Measurements from ENCODE around the gene CADPS2. TPM values are rescaled to one million over a fixed set of nuclear protein-coding genes. Genes with fewer than 3 reads are reported as not detected.
A peak's percentile ranks its signal among the peaks of the same experiment; 100 is the strongest.

CADPS2 gene
- total RNA-seq, 1 donor from 2014 or later, result 19.1 TPM

- H3K4me3 ChIP-seq, result peak overlapping the region; percentile 92
- peaks cover 62% of the 10 kb centered on the region for H3K27me3 Mint-ChIP-seq (ENCODE audit: insufficient read depth, low read depth)
- H4K20me1 ChIP-seq (ENCODE audit: low read depth), result peaks cover 84% of the 10 kb centered on the region
- H3K4me1 Mint-ChIP-seq, result peaks cover 29% of the 10 kb centered on the region
- peak overlapping the region; percentile 62 for H3K4me3 Mint-ChIP-seq
- H3F3A ChIP-seq (ENCODE audit: low read depth), result peaks cover 97% of the 10 kb centered on the region
- H3K36me3 ChIP-seq, result peaks cover 21% of the 10 kb centered on the region
- H3K9ac ChIP-seq, result peak overlapping the region; percentile 55
- peaks cover 100% of the 10 kb centered on the region for H3K79me2 ChIP-seq (ENCODE audit: low read depth)
- peaks cover 20% of the 10 kb centered on the region for H3K4me1 ChIP-seq
- no peak overlapping the region for H2AFZ ChIP-seq (replicated peaks)
- TF ChIP-seq EZH2 (IDR thresholded peaks at IDR 0.05) (no peak), EZH2phosphoT487 (IDR thresholded peaks at IDR 0.05) (no peak), CTCF (IDR thresholded peaks at IDR 0.05) (no peak)
- H3K27ac ChIP-seq, result peak overlapping the region; percentile 96
- peak overlapping the region; percentile 98 for H3K4me2 ChIP-seq
- H3K9me3 Mint-ChIP-seq, result peaks cover 5% of the 10 kb centered on the region
- no peaks in the 10 kb centered on the region for H3K9me3 ChIP-seq (ENCODE audit: low read depth)
- no peak for DNase-seq (ENCODE audit: low spot score)
- no peak overlapping the region for H3K27ac Mint-ChIP-seq
- peaks cover 14% of the 10 kb centered on the region for H3K36me3 Mint-ChIP-seq
- H3K27me3 ChIP-seq, result no peaks in the 10 kb centered on the region
Measured at GRCh38 chr7:122302761-122303530, 583.3 kb downstream of the CADPS2 start.

GRCh38 chr7:122301858-122302760, 584.2 kb downstream of the CADPS2 start:
- H3K9ac ChIP-seq, result peak overlapping the region; percentile 55
- peak overlapping the region; percentile 96 for H3K27ac ChIP-seq
- Mint-ChIP-seq H3K4me1 (peaks cover 24% of the 10 kb centered on the region), H3K4me3 (peak overlapping the region; percentile 62), H3K27me3 (ENCODE audit: insufficient read depth, low read depth) (peaks cover 55% of the 10 kb centered on the region), H3K36me3 (peaks cover 14% of the 10 kb centered on the region), H3K27ac (no peak overlapping the region), H3K9me3 (peaks cover 5% of the 10 kb centered on the region)
- peak overlapping the region; percentile 92 for H3K4me3 ChIP-seq
- no peak overlapping the region for H2AFZ ChIP-seq (replicated peaks)
- H3F3A ChIP-seq (ENCODE audit: low read depth), result peaks cover 89% of the 10 kb centered on the region
- no peaks in the 10 kb centered on the region for H3K27me3 ChIP-seq
- H3K79me2 ChIP-seq (ENCODE audit: low read depth), result peaks cover 95% of the 10 kb centered on the region
- H3K4me2 ChIP-seq, result peak overlapping the region; percentile 98
- peaks cover 20% of the 10 kb centered on the region for H3K4me1 ChIP-seq
- peak; percentile 68 for DNase-seq (ENCODE audit: low spot score)
- peaks cover 76% of the 10 kb centered on the region for H4K20me1 ChIP-seq (ENCODE audit: low read depth)
- TF ChIP-seq EZH2phosphoT487 (IDR thresholded peaks at IDR 0.05) (no peak), CTCF (IDR thresholded peaks at IDR 0.05) (no peak), EZH2 (IDR thresholded peaks at IDR 0.05) (no peak)
- no peaks in the 10 kb centered on the region for H3K9me3 ChIP-seq (ENCODE audit: low read depth)
- peaks cover 15% of the 10 kb centered on the region for H3K36me3 ChIP-seq

- Histone ChIP-seq H3K4me1 (peaks cover 20% of the 10 kb centered on the region), H3K4me2 (peak overlapping the region; percentile 98), H3K9ac (peak overlapping the region; percentile 16), H2AFZ (replicated peaks) (no peak overlapping the region), H3K4me3 (peak overlapping the region; percentile 92), H4K20me1 (ENCODE audit: low read depth) (peaks cover 66% of the 10 kb centered on the region), H3K79me2 (ENCODE audit: low read depth) (peaks cover 86% of the 10 kb centered on the region), H3K9me3 (ENCODE audit: low read depth) (no peaks in the 10 kb centered on the region), H3K27ac (peak overlapping the region; percentile 96), H3K36me3 (peaks cover 15% of the 10 kb centered on the region), H3K27me3 (no peaks in the 10 kb centered on the region), H3F3A (ENCODE audit: low read depth) (peaks cover 80% of the 10 kb centered on the region)
- peaks cover 46% of the 10 kb centered on the region for H3K27me3 Mint-ChIP-seq (ENCODE audit: insufficient read depth, low read depth)
- peaks cover 5% of the 10 kb centered on the region for H3K9me3 Mint-ChIP-seq
- peak; percentile 30 for DNase-seq (ENCODE audit: low spot score)
- TF ChIP-seq CTCF (IDR thresholded peaks at IDR 0.05), result no peak
- TF ChIP-seq EZH2 (IDR thresholded peaks at IDR 0.05), result no peak
- no peak for TF ChIP-seq EZH2phosphoT487 (IDR thresholded peaks at IDR 0.05)
- no peak overlapping the region for H3K27ac Mint-ChIP-seq
- peaks cover 19% of the 10 kb centered on the region for H3K4me1 Mint-ChIP-seq
- H3K36me3 Mint-ChIP-seq, result peaks cover 14% of the 10 kb centered on the region
- no peak overlapping the region for H3K4me3 Mint-ChIP-seq
Measured at GRCh38 chr7:122300956-122301833, 585.1 kb downstream of the CADPS2 start.

All from neural progenitor cell (in vitro differentiated cells).